PC-9 (cell line): Measurements from ENCODE around the gene SYPL1. TPM values are rescaled to one million over a fixed set of nuclear protein-coding genes. Genes with fewer than 3 reads are reported as not detected.
A peak's percentile ranks its signal among the peaks of the same experiment; 100 is the strongest.

Source experiments
- BruUV-seq: library from RNA; stranded (reverse); fragments of 400-500 nt; replicated peaks from 2 replicates; lab custom pipeline; 2021; lab: Mats Ljungman, UMichigan
- CTCF ChIA-PET: fragments of 300-600 bp; sonication (Branson Sonifier 250); formaldehyde crosslinking; loops from one replicate; lab custom pipeline; 2022; ENCODE audit warnings: antibody characterized with exemption; lab: Charles Lee
- POLR2A ChIA-PET: fragments of 300-600 bp; sonication (Branson Sonifier 250); formaldehyde crosslinking; loops from one replicate; lab custom pipeline; 2022; ENCODE audit warnings: antibody characterized with exemption; ENCODE audit not compliant: unreplicated experiment; lab: Charles Lee
- DNase-seq, 2 experiments: peaks; one replicate each; pipeline versions ENCODE4 v3.0.0 to v3.0.0-alpha.2; 2015 to 2022; ENCODE audit warnings: mixed read lengths in 1 of 2
- H2AFZ ChIP-seq: fragments of 200-600 bp; sonication (generic); 2 replicates; pipeline ENCODE4 v1.8.1; 2017; ENCODE audit warnings: antibody characterized with exemption
- H3F3A ChIP-seq: fragments of 200-600 bp; sonication (generic); 2 replicates; pipeline ENCODE4 v1.8.1; 2017; ENCODE audit warnings: antibody characterized with exemption, mild to moderate bottlenecking, low read depth; ENCODE audit not compliant: insufficient read depth
- H3K27ac ChIP-seq: fragments of 200-600 bp; sonication (generic); 2 replicates; pipeline ENCODE4 v1.6.1; 2016; ENCODE audit warnings: mixed run types
- H3K27me3 ChIP-seq: fragments of 200-600 bp; sonication (generic); 2 replicates; pipeline ENCODE4 v1.6.1; 2016; ENCODE audit warnings: low read depth, mixed run types; ENCODE audit not compliant: insufficient read depth
- H3K36me3 ChIP-seq: fragments of 200-600 bp; sonication (generic); 2 replicates; pipeline ENCODE4 v1.6.1; 2016; ENCODE audit warnings: low read depth, mixed run types
- H3K4me1 ChIP-seq: fragments of 200-600 bp; sonication (generic); replicated peaks from 2 replicates; pipeline ENCODE4 v1.6.1; 2016; ENCODE audit warnings: mixed run types; ENCODE audit not compliant: insufficient read depth
- H3K4me2 ChIP-seq: fragments of 200-600 bp; sonication (generic); 2 replicates; pipeline ENCODE4 v1.6.1; 2017; ENCODE audit warnings: mixed run types
- H3K4me3 ChIP-seq: fragments of 200-600 bp; sonication (generic); 2 replicates; pipeline ENCODE4 v1.6.1; 2016; ENCODE audit warnings: mixed run types
- H3K79me2 ChIP-seq: fragments of 200-600 bp; sonication (generic); 2 replicates; pipeline ENCODE4 v1.6.1; 2017; ENCODE audit warnings: low read depth, mixed run types
- H3K9me2 ChIP-seq: fragments of 200-600 bp; sonication (generic); 2 replicates; pipeline ENCODE4 v1.8.1; 2017; ENCODE audit warnings: mild to moderate bottlenecking; ENCODE audit not compliant: insufficient read depth
- H3K9me3 ChIP-seq: fragments of 200-600 bp; sonication (generic); 2 replicates; pipeline ENCODE4 v1.8.1; 2016; ENCODE audit warnings: low read depth; ENCODE audit not compliant: insufficient read depth
- H4K20me1 ChIP-seq: fragments of 200-600 bp; sonication (generic); 2 replicates; pipeline ENCODE4 v1.8.1; 2017; ENCODE audit not compliant: insufficient read depth
- CTCF ChIP-seq: fragments of 200-600 bp; sonication (generic); conservative IDR thresholded peaks from 2 replicates; pipeline ENCODE4 v1.6.1; 2017; ENCODE audit warnings: mixed run types, antibody characterized with exemption, mild to moderate bottlenecking, moderate library complexity
- EZH2 ChIP-seq: fragments of 200-600 bp; sonication (generic); IDR thresholded peaks from 2 replicates; pipeline ENCODE4 v1.8.0; 2017; ENCODE audit warnings: antibody characterized with exemption, low read depth
- intact Hi-C: fragments of 100-400 bp; cut with micrococcal nuclease; formaldehyde crosslinking; loops from one replicate; pipeline ENCODE4 v1.10.0; 2022; ENCODE audit not compliant: unreplicated experiment
- total RNA-seq: library from RNA; stranded (reverse); gene quantifications from 2 replicates; pipeline ENCODE4 v1.2.3, GENCODE V29; 2021

The SYPL1 gene
- total RNA-seq, 1 experiment from 2014 or later: 102 TPM

- Histone ChIP-seq H3F3A (peaks cover 21% of the 10 kb centered on the region; the same call in 1 of the 2 replicates), H3K79me2 (no peaks in the 10 kb centered on the region), H3K4me1 (peaks cover 42% of the 10 kb centered on the region), H3K4me2 (0 out of 2 replicates have a peak overlapping the region, but pooled peaks have one; percentile 30), H4K20me1 (no peaks in the 10 kb centered on the region), H3K9me2 (no peaks in the 10 kb centered on the region), H3K27me3 (no peaks in the 10 kb centered on the region), H2AFZ (no peak overlapping the region), H3K9me3 (no peaks in the 10 kb centered on the region), H3K27ac (no peak overlapping the region), H3K4me3 (no peak overlapping the region), H3K36me3 (no peaks in the 10 kb centered on the region)
- intact Hi-C loops: loop anchor here (1.0 kb wide), 3 partner anchors 47 to 110 kb away; no protein-coding TSS in a partner anchor
- POLR2A ChIA-PET: interaction anchor here (0.7 kb wide), 1 partner anchor 15 kb away, joined by 9 read pairs; no protein-coding TSS in a partner anchor
- BruUV-seq: no TSS peak
- CTCF ChIA-PET: interaction anchor here (0.6 to 1.0 kb wide), 3 partner anchors 104 to 1093 kb away, joined by 3 to 11 read pairs (median 3); no protein-coding TSS in a partner anchor
- peak; percentile 49 to 66 for DNase-seq
- TF ChIP-seq CTCF: peak; percentile 85
- TF ChIP-seq EZH2: no peak
Observed at GRCh38 chr7:106056513-106057203, 55.5 kb downstream of the SYPL1 start.

- no peak for TF ChIP-seq CTCF
- TF ChIP-seq EZH2: no peak
- peaks cover 27% of the 10 kb centered on the region for H3K4me1 ChIP-seq
Observed at GRCh38 chr7:106054971-106055532, 57.1 kb downstream of the SYPL1 start.

DNA sequence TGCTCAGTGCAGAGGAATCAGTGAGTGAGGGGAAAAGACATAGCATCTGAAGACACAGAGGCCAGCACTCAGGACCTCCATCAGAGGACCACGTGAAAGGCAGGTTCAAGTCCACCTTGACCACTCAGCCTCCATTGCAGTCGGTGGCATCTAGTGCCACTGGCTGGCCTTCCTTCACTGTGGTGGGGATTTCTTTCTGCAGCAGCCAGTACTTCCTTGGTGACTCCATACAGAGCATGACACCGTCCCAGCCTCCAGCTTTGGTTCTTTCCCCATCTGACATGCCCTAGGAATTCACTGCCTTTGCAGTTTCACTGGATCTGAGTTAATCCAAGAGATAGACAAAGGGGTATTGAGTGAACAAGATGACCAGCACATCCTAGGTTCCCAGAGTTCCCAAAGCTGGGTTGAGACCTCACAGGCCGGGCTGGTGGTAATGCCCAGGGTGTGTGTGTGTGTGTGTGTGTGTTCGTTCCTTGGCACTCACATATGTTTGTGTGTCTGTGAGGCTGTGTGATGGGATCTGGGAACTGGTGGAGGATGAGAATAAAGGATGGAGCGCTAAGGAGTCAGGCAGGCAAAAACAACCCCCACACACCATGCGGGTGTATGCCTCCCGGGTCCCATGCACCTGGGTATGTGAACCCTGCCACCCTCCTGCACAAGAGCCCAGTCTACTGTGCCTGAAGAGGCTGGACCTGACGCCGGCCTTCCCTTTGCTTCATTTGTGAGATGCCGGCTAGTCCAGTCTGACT lies 57.8 kb downstream of the SYPL1 start:
- Histone ChIP-seq H3K4me2 (no peak overlapping the region), H3F3A (peaks cover 14% of the 10 kb centered on the region; the same call in 1 of the 2 replicates), H3K79me2 (no peaks in the 10 kb centered on the region), H4K20me1 (no peaks in the 10 kb centered on the region), H3K9me2 (no peaks in the 10 kb centered on the region), H3K27me3 (no peaks in the 10 kb centered on the region), H3K4me1 (peaks cover 24% of the 10 kb centered on the region), H3K9me3 (no peaks in the 10 kb centered on the region), H3K27ac (no peak overlapping the region), H2AFZ (no peak overlapping the region), H3K4me3 (no peak overlapping the region), H3K36me3 (no peaks in the 10 kb centered on the region)
- intact Hi-C loops: no loop called here
- TF ChIP-seq CTCF: no peak
- no peak for TF ChIP-seq EZH2
- CTCF ChIA-PET: no interaction called here
- no peak for DNase-seq
- POLR2A ChIA-PET: no interaction called here
- no TSS peak for BruUV-seq

More at GRCh38 chr7:106054971-106055532, 57.1 kb downstream of the SYPL1 start:
- no peak for DNase-seq
- H3K27ac ChIP-seq: no peak overlapping the region
- intact Hi-C loops: no loop called here
- ChIA-PET CTCF (no interaction called here), POLR2A (no interaction called here)
- no peaks in the 10 kb centered on the region for H4K20me1 ChIP-seq
- H3K27me3 ChIP-seq: no peaks in the 10 kb centered on the region
- no peaks in the 10 kb centered on the region for H3K9me2 ChIP-seq
- peaks cover 14% of the 10 kb centered on the region; the same call in 1 of the 2 replicates for H3F3A ChIP-seq
- H3K4me2 ChIP-seq: no peak overlapping the region
- no peaks in the 10 kb centered on the region for H3K36me3 ChIP-seq
- no TSS peak for BruUV-seq
- H3K79me2 ChIP-seq: no peaks in the 10 kb centered on the region
- H3K9me3 ChIP-seq: no peaks in the 10 kb centered on the region
- H2AFZ ChIP-seq: no peak overlapping the region
- H3K4me3 ChIP-seq: no peak overlapping the region
